ENCODE measurements around the gene RBPJ.

RBPJ gene

GRCh38 chr4:26463386-26463785, 142.6 kb downstream of the RBPJ start:
- DNase-seq = no peak

GRCh38 chr4:26464420-26465095, 143.7 kb downstream of the RBPJ start:
- no peak for DNase-seq

- DNase-seq = no peak
Observed at GRCh38 chr4:26466578-26467270, 145.9 kb downstream of the RBPJ start.

- no peak for DNase-seq
Observed at GRCh38 chr4:26467724-26468123, 146.9 kb downstream of the RBPJ start.

DNA sequence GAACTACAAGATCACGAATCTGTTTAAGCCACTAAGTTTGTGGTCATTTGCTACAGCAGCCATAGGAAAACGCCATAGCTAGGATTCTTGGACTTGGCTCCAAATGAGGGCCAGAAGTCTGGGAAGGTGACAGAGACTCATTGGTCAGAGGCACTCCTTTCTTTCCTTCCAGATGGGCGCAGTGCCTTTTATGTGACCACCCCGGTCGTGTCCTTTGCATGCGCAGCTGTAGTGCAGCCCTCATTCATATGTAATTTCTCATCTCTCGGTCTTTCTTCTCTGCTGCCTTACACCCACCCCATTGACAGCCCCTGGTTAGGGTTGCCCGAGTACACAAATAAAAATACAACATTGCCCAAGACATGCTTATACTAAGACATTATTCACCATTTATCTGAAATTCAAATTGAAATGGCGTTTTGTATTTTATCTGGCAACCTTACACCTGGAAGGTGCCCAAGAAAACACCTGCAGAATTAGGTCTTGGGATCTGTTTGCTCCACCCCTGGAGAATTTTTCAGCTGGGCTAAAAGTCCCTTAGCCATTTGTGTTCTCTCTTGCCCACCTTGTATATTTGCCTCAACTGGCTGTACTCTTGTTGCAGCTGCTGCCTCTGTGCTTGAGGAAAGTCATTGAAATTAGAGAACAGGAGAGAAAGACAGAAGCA, 147.6 kb downstream of the RBPJ start:
- DNase-seq = no peak

DNA sequence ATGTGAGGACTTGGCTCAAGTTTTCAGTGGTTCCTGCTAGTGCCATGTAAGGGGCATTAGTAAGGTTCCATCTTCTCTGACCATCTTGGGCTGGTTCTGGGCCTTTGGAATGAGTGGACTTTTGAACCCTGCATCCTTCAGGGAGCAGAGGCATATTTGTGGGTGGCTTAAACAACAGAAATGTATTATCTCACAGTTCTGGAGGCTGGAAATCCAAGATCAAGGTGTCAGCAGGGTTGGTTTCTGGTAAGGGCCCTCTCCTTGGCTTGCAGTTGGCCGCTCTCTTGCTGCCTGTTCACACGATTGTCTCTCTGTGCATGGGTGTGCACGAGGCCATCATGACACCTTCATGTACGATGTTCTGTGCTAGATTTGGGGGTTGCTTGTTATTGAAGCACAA, 148.2 kb downstream of the RBPJ start:
- no peak for DNase-seq

- DNase-seq = no peak
Observed at GRCh38 chr4:26471890-26472289, 151.1 kb downstream of the RBPJ start.

DNA sequence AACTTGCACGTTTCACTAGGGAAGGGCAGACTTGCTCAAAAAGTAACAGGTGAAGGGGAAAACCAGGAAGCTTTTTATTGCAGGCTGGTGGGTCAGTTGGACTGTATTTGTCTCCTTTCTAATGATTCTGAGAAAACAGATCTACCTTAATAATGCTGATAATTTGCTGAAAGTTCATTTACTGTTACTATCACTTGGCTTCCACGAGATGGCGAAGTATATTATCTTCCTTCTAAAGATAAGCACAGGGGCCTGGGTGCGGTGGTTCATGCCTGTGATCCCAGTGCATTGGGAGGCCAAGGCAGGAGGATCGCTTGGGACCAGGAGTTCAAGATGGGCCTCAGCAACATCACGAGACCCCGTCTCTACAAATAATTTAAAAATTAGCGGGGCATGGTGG, 153.1 kb downstream of the RBPJ start:
- peak; percentile 15 for DNase-seq

DNA sequence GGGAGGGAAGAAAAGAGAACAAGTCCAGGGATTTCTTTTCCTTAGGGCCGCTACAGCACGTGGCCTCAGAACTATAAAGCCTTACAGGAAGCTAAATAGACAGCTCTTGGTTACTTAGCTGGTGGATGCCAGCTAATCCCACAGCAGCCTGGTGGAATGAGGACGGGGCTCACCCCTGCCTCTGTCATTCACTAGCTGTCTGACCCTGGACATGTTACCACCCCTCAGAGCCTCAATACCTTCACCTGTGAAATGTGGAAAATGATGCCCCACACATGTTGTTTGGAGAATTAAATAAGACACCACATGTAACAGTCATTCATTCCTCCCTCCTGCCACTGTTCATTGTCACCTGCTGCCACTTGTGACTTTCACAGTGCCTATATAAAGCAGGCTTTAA, 153.7 kb downstream of the RBPJ start:
- DNase-seq = peak; percentile 39

DNA sequence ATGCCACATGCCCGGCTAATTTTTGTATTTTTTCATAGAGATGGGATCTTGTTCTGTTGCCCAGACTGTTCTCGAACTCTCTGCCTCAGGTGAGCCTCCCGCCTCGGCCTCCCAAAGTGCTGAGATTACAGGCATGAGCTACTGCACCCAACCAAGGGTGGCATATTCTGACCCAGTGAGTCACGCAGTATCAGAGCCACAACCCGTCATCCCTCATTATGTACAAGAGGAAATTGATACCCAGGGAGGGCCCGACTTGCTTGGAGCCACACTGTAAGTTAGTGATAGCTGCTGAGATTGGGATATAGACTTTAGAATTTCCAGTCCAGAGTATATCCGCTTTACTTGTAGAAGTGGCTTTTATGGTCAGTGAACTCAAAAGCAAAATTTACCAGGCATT, 154.9 kb downstream of the RBPJ start:
- DNase-seq = no peak

- no peak for DNase-seq
Observed at GRCh38 chr4:26476545-26476944, 155.7 kb downstream of the RBPJ start.

DNA sequence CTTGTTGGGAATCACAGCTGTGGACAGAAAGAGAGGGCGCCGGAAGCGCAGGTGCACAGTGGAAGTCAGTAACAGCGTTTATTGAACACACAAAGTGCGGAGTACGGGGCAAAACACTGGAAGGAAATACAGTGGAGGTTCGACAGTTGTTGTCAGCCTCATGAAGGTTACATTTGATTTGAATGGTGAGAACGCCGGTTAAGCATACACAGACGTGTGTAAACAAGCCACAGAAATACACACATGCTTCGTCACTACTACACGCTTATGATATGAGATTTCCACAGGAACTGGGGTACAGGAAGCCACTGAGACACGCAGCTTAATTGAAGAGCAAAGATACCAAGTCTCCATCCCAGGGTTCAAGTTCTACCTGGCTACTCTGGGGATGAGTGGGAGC, 157.5 kb downstream of the RBPJ start:
- DNase-seq = no peak

GRCh38 chr4:26482508-26483462, 162.0 kb downstream of the RBPJ start:
- DNase-seq = no peak

DNA sequence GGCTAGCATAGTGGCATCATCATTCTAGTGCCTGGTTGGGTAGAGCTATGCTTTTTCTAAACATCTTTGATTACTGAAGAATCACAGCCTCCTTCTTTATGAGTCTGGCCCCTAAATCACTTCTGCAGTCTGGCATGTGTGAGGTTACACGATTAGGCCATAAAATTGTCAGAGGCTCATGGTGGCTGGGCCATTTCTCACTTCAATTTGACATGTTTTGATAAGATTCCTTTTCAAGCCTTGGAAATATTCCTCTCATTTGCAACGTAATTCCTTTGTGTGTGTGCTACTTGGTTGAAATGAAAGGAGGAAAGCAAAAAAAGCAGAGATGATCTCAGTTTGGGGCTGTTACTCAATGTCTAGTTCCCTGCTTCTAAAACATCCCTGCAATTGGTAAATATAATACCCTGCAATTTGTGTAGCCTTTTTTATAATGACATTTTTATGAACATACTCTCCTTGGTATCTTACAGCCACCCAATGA, 163.3 kb downstream of the RBPJ start:
- DNase-seq = no peak

- DNase-seq = no peak
Observed at GRCh38 chr4:26484516-26484915, 163.7 kb downstream of the RBPJ start.

All from right forelimb (tissue), 1 donor.